Measurements from ENCODE around the gene SAMD11.
A peak's percentile ranks its signal among the peaks of the same experiment; 100 is the strongest.

Gene SAMD11

DNA sequence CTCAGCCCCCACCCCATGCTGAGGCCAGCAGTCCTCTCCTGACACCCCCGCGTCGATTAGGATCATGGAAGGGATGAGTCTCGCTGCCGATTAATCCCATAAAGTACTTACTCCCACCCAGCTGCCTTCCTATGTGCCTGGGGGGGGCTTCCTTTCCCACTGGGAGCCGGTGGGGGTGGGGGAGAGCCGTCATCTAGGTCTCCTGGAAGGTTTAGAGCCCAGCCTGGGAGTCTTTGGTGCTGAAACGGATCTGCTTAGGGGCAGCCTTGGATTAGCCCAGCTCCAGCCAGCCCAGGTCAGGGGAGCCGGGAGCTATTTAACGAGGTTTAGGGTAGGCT is 9.8 kb downstream of the SAMD11 start:
- DNase-seq: no peak

DNA sequence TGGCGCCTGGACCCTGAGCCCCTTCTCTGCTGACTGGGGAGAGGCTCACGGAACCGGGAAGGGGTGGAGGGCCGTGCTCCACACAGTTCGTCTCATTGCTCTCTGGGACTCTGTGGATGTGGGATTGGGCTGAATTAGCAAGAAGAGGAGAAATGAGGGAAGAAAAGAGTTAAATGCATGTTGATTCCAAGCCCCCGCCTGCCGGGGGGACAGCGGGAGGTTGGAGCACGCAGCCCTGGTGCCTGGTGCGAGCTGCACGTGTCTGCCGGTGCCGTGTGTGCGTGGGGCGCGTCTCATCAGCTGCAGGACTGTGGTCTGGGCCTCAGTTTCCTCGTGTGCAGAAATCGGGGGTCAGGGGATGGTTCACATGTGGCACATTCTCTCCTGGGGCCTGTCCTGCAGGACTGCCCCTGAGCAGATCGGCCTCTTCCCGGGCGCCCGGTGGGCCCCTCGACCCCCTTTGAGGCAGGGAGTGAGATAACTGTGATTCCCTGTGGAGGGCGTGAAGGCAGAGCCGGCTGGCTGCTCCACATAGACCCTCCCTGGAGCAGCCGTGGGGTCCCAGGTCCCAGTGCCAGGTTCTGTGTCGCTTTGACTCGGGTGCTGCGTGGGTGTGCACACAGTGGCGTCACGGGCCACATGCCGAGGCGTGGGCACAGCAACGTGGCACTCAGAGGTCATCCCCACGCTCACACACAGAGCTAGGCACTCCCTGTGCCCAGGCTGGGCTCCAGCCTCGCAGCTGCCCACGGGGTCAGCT is 11.4 kb downstream of the SAMD11 start:
- DNase-seq: no peak

DNA sequence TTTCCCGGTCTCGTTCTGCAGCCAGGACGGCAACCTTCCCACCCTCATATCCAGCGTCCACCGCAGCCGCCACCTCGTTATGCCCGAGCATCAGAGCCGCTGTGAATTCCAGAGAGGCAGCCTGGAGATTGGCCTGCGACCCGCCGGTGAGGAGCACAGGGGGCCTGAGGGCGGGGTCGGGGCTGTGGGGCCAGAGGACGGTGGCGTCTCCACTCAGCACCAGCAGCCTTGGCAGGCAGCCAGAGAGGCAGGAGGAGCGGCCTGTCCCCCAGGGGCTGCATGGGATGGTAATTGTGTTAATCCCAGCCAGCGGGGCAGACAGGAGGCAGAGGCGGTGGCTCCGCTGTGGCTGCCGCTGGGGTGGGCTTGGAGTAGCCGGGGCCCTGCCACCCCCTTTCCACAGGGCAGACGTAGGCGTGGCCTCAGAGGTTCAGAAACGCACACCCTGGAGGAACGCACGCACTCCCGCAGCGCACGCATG is 12.1 kb downstream of the SAMD11 start:
- DNase-seq: no peak

DNA sequence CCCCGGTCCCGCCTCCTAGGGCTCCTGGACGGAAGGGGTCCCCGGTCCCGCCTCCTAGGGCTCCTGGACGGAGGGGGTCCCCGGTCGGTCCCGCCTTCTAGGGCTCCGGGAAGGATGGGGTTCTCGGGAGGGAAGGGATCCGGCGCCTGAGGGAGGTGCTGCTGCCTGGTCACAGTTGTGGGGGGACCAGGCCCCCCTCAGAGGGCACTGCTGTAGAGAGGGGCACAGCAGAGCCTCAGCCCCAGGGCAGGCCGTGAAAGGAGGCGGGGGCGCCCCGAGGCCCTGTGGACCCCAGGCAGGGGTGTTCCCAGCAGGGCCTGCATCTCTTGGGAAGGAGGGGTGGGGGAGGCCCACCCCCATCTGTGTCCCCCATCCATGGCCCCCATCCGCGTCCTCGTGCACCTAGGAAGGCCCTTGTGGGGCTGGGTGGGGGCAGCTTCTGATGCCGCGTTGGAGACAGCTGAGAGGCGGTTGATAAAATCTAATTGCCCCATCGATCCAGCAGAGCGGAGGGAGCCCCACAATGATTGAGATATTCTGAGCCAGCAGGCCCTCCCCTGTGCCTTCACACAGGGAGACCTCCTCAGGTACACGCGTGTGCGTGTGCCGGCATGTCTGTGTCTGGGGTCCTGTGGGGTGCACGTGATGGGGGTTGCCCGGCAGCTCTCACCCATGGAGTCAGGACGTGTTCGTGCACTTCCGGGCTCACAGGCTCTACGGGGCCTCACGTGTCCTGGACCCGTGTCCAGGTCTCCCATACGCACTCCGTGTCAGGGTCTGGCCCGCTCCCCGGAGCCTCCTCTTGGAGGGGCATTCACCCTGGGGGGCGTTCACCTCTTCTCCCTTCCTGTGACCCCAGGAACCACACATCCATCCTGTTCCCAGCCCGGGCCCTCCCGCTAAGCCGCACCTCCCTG is 12.9 kb downstream of the SAMD11 start:
- DNase-seq: no peak

DNA sequence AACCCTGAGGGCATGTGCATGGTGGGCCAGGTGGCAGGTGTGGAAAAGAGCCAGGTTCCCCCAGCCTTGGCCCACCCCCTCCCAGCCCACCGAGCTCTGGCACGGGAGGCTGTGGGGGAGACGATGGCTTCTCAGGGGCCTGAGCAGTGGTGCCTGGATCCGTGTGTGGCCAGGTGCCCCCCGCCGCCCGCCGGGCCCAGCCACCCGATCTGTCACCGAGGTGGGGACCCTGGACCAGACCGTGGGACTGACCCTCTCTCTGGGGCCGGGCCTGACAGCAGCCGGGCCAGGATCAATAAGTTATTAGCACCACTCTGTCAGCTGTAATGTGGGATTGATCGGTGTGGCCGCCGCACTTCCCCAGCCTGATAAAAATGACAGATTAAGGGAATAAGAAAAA is 13.8 kb downstream of the SAMD11 start:
- DNase-seq: no peak

DNA sequence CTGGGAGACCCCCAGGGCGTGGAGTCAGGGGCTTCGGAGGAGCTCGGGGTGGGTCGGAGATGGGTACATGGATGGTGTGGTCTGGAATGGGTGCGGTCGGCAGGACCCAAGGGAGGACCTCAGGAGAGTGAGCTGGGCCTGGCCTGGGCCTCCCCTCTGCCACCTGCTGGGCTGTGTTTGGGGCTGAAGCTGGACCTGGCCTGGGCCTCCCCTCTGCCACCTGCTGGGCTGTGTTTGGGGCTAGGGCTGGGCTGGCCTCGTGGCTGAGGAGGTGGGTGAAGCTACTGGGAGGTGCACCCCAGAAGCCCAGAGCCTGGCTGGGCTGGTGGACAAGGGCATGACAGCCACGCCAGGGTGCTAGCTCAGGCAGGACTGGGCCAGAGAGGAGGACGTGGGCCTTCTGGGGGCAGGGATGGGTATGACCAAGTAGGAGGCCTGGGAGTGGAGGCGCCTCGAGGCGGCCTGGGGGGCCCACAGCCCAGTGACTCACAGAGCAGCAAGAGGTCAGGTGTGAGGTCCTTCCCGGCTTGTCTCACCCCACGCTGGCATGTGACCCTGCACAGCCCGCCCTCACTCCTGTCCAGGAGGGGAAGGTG is 14.5 kb downstream of the SAMD11 start:
- DNase-seq: no peak

DNA sequence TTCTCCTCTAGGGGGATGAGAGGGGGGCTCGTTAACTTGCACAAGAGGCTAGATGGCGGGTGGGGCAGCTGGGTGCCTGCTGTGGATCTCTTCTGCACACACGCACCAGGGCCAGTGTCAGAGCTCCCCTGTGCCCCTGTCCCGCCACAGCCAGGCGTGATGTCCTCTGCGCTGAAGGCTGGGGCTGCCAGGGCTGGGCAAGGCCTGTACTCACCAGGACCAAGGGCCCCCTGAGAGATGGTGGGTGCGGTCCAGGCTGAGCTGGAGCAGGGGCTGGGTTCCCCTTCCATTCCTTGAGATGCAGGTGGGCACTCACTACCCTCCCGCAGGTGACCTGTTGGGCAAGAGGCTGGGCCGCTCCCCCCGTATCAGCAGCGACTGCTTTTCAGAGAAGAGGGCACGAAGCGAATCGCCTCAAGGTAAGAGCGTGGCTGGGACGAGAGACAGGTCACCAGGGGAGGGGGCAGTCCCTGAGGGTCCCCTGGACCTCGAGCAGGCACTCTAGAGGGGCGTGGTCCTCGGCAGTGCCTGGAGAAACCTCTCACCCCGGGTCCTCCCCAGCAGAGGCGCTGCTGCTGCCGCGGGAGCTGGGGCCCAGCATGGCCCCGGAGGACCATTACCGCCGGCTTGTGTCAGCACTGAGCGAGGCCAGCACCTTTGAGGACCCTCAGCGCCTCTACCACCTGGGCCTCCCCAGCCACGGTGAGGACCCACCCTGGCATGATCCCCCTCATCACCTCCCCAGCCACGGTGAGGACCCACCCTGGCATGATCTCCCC is 15.2 kb downstream of the SAMD11 start:
- DNase-seq: no peak

DNA sequence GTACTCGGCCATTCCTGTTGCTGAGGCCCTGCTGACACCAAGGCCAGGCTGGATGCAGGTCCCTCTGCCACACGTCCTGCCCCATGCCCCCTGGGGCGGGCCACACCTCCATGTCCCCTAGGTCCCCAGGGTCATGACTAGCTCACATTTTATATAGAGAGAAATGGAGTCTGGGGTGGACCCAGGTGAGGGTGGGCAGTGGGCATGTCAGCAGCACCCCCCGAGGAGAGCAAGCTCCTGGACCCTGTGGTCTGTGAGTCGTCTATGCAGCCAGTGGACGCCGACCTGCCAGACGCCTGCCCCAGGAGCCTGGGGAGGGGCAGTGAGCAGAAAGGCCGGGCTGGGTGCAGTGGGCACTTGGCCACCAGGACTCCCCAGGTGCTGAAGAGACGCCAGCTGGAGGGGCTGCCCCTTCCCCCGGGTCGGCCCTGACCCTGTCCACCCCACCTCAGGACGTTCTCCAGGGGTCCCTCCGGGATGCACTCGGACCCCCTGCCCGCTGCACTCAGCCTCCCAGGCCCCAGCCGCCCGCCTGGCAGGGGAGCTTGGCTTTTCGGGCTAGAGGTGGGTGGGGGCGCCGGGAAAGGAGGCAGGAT is 15.9 kb downstream of the SAMD11 start:
- no peak for DNase-seq

DNA sequence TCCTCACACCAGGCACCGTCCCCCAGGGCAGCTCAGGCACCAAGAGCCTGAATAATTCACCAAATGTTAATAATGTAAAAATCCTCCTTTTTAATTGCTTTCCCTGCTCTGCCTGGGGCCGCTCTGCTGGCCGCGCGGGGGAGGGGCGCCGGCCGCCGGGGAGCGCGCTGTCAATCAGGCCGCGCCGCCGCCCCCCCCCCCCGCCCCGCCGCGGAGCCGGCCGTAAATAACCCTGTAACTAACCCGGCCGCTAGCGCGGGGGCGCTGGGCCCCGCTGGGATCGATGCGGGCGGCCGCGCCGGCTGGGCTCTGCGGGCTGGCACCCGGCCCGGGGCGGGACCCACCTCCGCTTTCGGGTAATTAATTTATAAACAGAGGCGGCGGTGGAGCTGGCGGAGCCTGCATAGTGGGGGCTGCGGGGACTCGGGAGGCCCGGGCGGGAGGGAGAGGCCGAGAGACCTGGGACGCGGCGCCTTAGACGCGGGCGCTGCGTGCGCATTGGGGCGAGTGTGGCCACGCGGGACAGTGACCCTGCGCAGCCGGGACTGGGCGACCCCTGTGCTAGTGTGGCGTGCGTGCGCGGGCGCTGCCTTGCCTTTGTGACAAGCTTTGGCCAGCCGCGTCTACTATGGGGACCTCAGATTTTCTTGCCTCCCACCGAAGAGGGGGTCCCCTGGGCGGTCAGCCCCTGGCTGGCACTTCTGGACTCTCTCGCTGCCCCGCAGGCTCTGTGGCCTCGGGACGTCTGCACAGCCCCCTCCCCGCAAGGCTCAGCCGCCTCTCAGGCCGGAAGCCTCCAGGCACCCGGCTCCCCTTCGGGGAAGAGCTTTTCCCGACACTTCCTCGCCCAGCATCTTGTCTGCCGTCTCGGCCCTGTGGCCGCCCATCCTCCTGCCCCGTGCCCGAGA is 16.6 kb downstream of the SAMD11 start:
- no peak for DNase-seq

DNA sequence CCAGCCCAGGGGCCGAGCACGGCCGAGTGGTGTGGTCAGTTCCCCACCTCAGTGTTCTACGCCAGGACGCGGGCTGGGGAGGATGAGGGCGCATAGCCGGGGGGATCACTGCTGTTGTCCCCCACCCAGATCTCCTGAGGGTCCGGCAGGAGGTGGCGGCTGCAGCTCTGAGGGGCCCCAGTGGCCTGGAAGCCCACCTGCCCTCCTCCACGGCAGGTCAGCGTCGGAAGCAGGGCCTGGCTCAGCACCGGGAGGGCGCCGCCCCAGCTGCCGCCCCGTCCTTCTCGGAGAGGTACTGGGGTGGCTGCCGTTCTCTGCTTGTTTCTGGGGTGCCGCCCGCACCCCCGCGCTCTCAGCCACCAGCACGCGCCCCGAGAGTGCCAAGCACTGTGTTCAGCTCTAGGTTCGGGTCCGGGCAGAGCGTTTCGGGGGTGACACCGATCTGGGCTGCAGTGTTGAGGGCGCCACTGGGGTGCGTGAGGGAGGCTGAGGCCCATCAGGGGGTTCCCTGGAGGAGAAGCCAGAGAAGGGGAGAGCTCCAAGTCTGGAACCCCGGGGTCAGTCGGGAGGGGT is 17.4 kb downstream of the SAMD11 start:
- no peak for DNase-seq

DNA sequence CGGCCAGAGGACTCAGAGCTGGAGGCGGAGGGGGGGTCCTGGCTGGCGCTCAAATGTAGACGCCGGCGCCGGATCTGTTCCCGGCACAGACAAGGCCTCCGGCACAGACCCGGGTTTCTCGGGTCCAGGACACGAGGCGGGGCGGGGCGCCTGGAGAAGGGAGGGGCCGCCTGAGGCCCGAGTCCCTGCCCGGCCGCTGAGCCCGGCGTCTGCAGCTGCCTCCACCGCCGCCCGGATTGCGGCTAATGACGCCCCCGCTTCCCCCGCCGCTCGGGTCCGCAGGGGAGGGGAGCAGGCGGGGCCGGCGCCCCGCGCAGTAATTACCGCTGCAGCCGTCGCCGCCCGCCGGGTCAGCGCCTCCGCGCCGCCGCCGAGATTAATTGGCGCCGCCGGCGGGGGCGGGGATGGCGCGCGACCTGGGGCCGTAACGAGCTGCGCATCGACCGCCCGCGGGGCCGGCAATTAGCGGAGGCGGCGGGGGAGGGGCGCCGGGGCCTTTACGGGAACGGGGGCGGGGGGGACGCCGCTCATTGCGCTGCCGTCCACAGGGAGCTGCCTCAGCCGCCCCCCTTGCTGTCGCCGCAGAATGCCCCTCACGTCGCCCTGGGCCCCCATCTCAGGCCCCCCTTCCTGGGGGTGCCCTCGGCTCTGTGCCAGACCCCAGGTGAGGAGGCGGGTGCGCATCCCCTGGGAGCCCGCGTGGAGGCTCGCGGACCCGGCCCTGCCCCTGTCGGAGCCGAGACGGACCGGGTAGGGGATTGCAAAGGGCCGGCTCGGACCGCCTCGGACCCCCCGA is 18.1 kb downstream of the SAMD11 start:
- DNase-seq: peak; percentile 30

DNA sequence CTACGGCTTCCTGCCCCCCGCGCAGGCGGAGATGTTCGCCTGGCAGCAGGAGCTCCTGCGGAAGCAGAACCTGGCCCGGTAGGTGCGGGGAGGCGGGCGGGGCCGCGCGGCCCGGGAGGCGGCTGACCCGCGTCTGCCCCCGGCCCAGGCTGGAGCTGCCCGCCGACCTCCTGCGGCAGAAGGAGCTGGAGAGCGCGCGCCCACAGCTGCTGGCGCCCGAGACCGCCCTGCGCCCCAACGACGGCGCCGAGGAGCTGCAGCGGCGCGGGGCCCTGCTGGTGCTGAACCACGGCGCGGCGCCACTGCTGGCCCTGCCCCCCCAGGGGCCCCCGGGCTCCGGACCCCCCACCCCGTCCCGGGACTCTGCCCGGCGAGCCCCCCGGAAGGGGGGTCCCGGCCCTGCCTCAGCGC is 18.7 kb downstream of the SAMD11 start:
- DNase-seq: no peak

DNA sequence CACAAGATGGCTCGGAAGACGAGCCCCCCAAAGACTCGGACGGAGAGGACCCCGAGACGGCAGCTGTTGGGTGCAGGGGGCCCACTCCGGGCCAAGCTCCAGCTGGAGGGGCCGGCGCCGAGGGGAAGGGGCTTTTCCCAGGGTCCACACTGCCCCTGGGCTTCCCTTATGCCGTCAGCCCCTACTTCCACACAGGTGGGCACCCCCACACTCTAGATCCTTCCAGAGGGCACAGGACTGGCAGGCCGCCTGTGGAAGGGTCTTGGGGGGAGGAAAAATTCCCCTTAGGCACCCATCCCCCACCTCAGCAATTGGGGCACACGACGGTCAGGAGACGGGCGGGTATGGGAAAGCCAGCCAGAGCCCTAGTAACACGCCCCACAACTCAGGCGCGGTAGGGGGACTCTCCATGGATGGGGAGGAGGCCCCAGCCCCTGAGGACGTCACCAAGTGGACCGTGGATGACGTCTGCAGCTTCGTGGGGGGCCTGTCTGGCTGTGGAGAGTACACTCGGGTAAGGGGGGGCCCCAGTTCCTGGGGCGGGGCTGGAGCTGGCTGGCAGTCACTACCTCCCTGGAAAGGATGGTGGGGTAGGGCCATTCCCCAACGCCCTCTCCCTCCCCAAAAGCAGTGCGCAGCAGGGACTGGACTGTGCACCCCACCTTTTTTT is 19.3 kb downstream of the SAMD11 start:
- no peak for DNase-seq

DNA sequence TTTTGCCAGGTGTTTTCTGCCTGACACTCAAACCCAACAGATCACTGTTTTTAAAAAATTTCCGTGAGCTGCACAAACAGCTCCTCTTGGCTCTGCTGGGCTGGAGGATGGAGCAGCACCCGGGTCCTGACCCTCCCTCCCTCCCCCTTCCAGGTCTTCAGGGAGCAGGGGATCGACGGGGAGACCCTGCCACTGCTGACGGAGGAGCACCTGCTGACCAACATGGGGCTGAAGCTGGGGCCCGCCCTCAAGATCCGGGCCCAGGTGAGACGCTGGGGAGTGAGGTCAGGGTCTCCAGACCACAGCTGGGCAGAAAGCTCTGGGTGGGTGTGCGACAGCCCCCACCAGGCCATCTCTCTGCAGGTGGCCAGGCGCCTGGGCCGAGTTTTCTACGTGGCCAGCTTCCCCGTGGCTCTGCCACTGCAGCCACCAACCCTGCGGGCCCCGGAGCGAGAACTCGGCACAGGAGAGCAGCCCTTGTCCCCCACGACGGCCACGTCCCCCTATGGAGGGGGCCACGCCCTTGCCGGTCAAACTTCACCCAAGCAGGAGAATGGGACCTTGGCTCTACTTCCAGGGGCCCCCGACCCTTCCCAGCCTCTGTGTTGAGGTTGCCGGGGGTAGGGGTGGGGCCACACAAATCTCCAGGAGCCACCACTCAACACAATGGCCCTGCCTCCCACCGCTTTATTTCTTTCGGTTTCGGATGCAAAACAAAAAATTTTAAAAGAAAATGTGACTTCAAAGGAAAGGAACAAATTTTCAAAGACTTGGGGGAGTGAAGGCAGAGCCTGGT is 20.0 kb downstream of the SAMD11 start:
- DNase-seq: no peak

DNA sequence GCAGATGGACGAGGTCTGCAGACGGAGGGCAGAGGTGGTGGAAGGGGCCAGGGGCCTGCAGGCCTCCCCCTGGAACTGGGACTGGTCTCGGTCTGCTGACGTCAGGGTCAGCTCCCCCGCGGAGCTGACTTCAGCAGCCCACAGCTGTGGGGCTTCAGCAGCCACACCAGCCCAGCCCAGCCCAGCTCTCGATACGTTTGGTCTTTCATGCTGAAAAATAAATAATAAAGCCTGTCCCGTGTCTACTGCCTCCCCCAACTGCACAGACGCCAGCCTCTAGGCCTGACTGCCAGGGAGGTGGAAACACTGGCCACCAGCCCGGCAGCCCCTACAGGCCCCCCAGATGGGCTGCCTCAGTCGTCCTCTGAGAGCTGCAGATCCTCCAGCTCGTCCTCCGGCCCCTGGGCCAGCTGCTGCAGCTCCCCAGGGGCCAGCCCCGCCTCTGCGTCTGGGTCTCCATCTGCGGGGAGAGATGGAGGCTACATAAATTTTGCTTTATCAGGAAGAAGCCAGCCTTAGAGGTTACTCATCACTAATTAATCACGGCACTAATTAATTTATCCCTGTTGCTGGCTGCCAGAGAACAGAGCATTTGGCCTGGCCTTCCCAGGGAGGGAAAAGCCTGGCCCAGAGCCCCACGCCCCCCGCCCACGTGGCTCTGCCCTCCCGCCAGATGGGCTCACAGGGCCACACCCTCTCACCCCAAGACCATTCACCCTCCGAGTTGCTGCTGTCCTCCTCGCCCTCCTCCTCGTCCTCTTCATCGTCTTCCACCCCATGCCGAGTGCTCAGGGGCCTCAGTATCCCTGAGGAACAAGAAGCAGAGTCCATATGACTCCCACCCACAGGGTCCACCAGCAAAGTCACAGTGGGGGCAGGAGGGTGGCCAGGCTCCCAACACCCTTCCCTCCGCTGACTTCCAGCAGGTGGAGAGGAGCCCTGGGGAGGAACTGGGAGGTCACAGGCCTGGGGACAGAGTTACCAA is 20.9 kb downstream of the SAMD11 start:
- DNase-seq: no peak

DNA sequence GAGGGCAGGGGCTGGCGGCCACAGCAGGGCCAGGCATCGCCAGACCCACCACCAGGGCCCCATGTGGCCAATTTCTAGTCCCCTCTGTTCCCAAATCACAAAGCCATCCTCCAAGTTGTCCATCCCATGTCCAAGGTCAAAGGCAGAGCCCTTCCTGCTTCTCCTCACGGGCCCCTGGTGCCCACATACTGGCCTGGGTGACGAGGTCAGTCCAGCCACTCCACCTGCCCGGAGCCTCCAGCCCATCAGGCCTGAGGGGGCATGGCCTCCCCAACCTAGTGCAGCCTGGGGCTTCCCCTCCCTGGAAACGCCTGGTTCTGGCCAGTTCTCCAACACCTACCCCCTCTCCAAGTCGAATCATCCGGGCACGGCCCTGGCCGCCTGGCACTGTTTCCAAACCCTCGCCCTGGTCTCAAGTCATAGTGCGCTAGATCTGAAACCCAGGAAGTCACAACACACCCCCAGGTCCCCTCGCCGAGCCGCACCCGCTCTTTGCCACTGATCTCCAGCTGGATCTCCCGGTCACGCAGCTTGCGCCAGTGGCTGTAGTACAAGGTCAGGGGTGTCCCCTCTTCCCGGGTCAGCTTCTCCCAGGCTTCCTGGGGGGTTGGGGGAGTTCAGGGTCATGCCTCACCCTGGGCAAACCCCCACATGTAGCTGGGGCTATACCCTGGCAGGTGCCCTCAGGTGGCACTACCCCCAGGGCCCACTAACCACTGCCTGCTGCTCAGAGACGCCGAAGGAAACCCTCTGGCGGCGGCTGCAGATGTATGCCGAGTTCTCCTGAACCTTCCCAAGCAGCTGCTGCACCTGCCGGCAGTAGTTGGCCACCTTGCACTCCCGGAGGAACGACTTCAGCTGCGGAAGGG is 22.2 kb downstream of the SAMD11 start:
- no peak for DNase-seq

Data from activated CD4-positive, alpha-beta T cell treated with anti-CD3 and anti-CD28 coated beads, Interleukin-2, Interleukin-6, amounts not matched to agents 100 ng/mL and 50 ng/mL, durations not matched to agents 16 hours and 8 hours (primary cell).